GM23338 (cell line): ENCODE results near the gene C3orf22. TPM values are rescaled to one million over a fixed set of nuclear protein-coding genes. Genes with fewer than 3 reads are reported as not detected.

Source experiments
- ATAC-seq: fragments of 200-7000 bp; cut with Tn5 transposase; 3 replicates; pipeline ENCODE4 v1.9.1; 2020
- DNase-seq: peaks from one replicate; pipeline ENCODE4 v3.0.0-alpha.2; 2015; ENCODE audit warnings: low spot score
- H2AFZ ChIP-seq: fragments of 200-600 bp; sonication (generic); 2 replicates; pipeline ENCODE4 v1.8.0; 2016; ENCODE audit warnings: antibody characterized with exemption, mild to moderate bottlenecking, moderate library complexity
- H3F3A ChIP-seq: fragments of 200-600 bp; sonication (generic); replicated peaks from 2 replicates; pipeline ENCODE4 v1.8.0; 2017; ENCODE audit warnings: antibody characterized with exemption, mixed run types, low read depth
- H3K27ac ChIP-seq: fragments of 200-600 bp; sonication (generic); 2 replicates; pipeline ENCODE4 v1.6.1; 2016; ENCODE audit warnings: low read depth
- H3K27me3 ChIP-seq: fragments of 200-600 bp; sonication (generic); 2 replicates; pipeline ENCODE4 v1.8.0; 2016; ENCODE audit warnings: mild to moderate bottlenecking, mixed run types, moderate library complexity; ENCODE audit not compliant: insufficient read depth
- H3K36me3 ChIP-seq: fragments of 200-600 bp; sonication (generic); 2 replicates; pipeline ENCODE4 v1.8.0; 2016; ENCODE audit warnings: mild to moderate bottlenecking; ENCODE audit not compliant: insufficient read depth
- H3K4me1 ChIP-seq: fragments of 200-600 bp; sonication (generic); 2 replicates; pipeline ENCODE4 v1.8.0; 2016; ENCODE audit warnings: mild to moderate bottlenecking, moderate library complexity; ENCODE audit not compliant: insufficient read depth
- H3K4me2 ChIP-seq: fragments of 200-600 bp; sonication (generic); 2 replicates; pipeline ENCODE4 v1.7.1; 2017; ENCODE audit warnings: mixed run types
- H3K4me3 ChIP-seq: fragments of 200-600 bp; sonication (generic); 2 replicates; pipeline ENCODE4 v1.6.1; 2016; ENCODE audit warnings: mixed run types
- H3K79me2 ChIP-seq: fragments of 200-600 bp; sonication (generic); replicated peaks from 2 replicates; pipeline ENCODE4 v1.8.0; 2017; ENCODE audit warnings: mild to moderate bottlenecking; ENCODE audit not compliant: insufficient read depth
- H3K9me2 ChIP-seq: fragments of 200-600 bp; sonication (generic); 2 replicates; pipeline ENCODE4 v1.8.0; 2017; ENCODE audit not compliant: insufficient read depth
- H4K20me1 ChIP-seq: fragments of 200-600 bp; sonication (generic); replicated peaks from 2 replicates; pipeline ENCODE4 v1.8.0; 2017; ENCODE audit warnings: mild to moderate bottlenecking; ENCODE audit not compliant: insufficient read depth
- H3K27ac Mint-ChIP-seq: 2 replicates; pipeline ENCODE4 v1.8.0; 2020; ENCODE audit warnings: inconsistent platforms, mild to moderate bottlenecking, moderate library complexity, mixed read lengths
- H3K27me3 Mint-ChIP-seq: 3 replicates; pipeline ENCODE4 v1.8.0; 2022; ENCODE audit warnings: low read depth, mild to moderate bottlenecking, moderate library complexity, mixed read lengths, inconsistent platforms; ENCODE audit not compliant: insufficient read depth, poor library complexity
- H3K36me3 Mint-ChIP-seq: 3 replicates; pipeline ENCODE4 v1.8.0; 2021; ENCODE audit warnings: low read depth, mild to moderate bottlenecking, inconsistent platforms, moderate library complexity, mixed read lengths
- H3K4me1 Mint-ChIP-seq: 3 replicates; pipeline ENCODE4 v1.8.0; 2020; ENCODE audit warnings: mild to moderate bottlenecking, inconsistent platforms, mixed read lengths
- H3K4me3 Mint-ChIP-seq: 3 replicates; pipeline ENCODE4 v1.8.0; 2021; ENCODE audit warnings: moderate library complexity, mild to moderate bottlenecking, inconsistent platforms, mixed read lengths
- H3K9me3 Mint-ChIP-seq: 3 replicates; pipeline ENCODE4 v1.8.0; 2020; ENCODE audit warnings: moderate library complexity, mild to moderate bottlenecking, inconsistent platforms, mixed read lengths
- EZH2 ChIP-seq: fragments of 200-600 bp; sonication (generic); IDR thresholded peaks from one replicate; pipeline ENCODE4 v1.8.0; 2017; ENCODE audit warnings: antibody characterized with exemption, mild to moderate bottlenecking, low read depth; ENCODE audit not compliant: unreplicated experiment
- EZH2phosphoT487 ChIP-seq: fragments of 200-600 bp; sonication (generic); IDR thresholded peaks from one replicate; pipeline ENCODE4 v1.8.1; 2018; ENCODE audit warnings: antibody characterized with exemption; ENCODE audit not compliant: unreplicated experiment
- STAT1 ChIP-seq: IDR thresholded peaks from one replicate; pipeline ENCODE4 v1.6.1; 2016; ENCODE audit warnings: antibody characterized with exemption; ENCODE audit not compliant: unreplicated experiment
- ZNF331 ChIP-seq: fragments of 250-450 bp; sonication (Bioruptor Pico); IDR thresholded peaks from 2 replicates; pipeline ENCODE4 v1.5.0; 2020; ENCODE audit warnings: low read depth, mild to moderate bottlenecking, moderate library complexity
- polyA plus RNA-seq: library from polyadenylated mRNA; unstranded; fragments of >200 nt; fragmentation: Nextera tagmentation; extraction: Ambion mirVana; gene quantifications from 2 replicates; pipeline ENCODE4 v1.2.1, GENCODE V29; 2016
- total RNA-seq: library from RNA; depleted of rRNA; stranded (reverse); fragments of >200 nt; shearing (Covaris generic); gene quantifications from 2 replicates; pipeline ENCODE4 v1.2.3, GENCODE V29; 2014
- TF ChIP-seq, protein P1 (sequence below), 2 experiments: fragments of 200-600 bp in 1 of 2; sonication (generic) in 1 of 2; conservative IDR thresholded peaks; 2 replicates each; pipeline versions ENCODE4 v1.5.1 to v1.6.1; 2016 to 2017; ENCODE audit warnings: antibody characterized with exemption in 2 of 2, low read depth in 2 of 2, mild to moderate bottlenecking in 2 of 2, moderate library complexity in 1 of 2
- TF ChIP-seq, protein P2 (sequence below): fragments of 250-450 bp; sonication (Bioruptor Pico); IDR thresholded peaks from 2 replicates; pipeline ENCODE4 v1.5.0; 2020; ENCODE audit warnings: mild to moderate bottlenecking, moderate library complexity
- TF ChIP-seq, protein P3 (sequence below): IDR thresholded peaks from 2 replicates; pipeline ENCODE4 v1.6.1; 2016; ENCODE audit warnings: antibody characterized with exemption

C3orf22 gene
- total and polyA plus RNA-seq, 2 experiments from 2014 or later = not detected

DNA sequence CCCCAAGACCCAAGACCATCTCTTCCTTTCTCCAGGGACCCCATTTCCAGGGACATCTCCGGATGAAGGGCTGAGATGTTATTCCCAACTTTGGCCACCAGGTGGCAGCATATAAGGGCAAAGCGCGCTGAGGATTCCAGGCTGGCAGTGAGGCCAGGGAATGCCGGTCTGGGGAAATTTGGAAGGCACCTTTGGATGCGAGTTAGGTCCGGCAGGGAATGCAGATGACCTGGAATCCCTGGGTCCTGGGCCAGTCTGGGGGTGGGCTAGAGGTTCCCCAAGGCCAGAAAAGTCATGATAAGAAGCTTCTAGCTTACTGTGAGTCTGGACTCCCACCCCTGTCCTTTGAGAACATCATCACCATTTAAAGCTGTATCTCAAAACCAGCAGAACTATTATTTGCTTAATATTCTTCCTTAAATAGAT, 36.4 kb downstream of the C3orf22 start:
- Histone ChIP-seq H3K4me3 (no peak overlapping the region), H3K36me3 (no peaks in the 10 kb centered on the region), H3K4me1 (0 out of 2 replicates have a peak, but pooled peaks cover 4% of the 10 kb centered on the region), H3K9me2 (no peaks in the 10 kb centered on the region), H3K79me2 (no peaks in the 10 kb centered on the region), H3F3A (no peaks in the 10 kb centered on the region), H3K27me3 (peaks cover 16% of the 10 kb centered on the region), H4K20me1 (no peaks in the 10 kb centered on the region), H3K27ac (no peak overlapping the region), H2AFZ (no peak overlapping the region), H3K4me2 (no peak overlapping the region)
- peak; percentile 88 for DNase-seq
- Mint-ChIP-seq H3K4me1 (peaks cover 7% of the 10 kb centered on the region; the same call in 2 of the 3 replicates), H3K9me3 (no peaks in the 10 kb centered on the region), H3K36me3 (no peaks in the 10 kb centered on the region), H3K27me3 (peaks cover 11% of the 10 kb centered on the region), H3K4me3 (no peak overlapping the region), H3K27ac (no peak overlapping the region)
- TF ChIP-seq STAT1 = no peak
- TF ChIP-seq ZNF331 (CRISPR knock-in tag) = no peak
- TF ChIP-seq, protein P1, sequence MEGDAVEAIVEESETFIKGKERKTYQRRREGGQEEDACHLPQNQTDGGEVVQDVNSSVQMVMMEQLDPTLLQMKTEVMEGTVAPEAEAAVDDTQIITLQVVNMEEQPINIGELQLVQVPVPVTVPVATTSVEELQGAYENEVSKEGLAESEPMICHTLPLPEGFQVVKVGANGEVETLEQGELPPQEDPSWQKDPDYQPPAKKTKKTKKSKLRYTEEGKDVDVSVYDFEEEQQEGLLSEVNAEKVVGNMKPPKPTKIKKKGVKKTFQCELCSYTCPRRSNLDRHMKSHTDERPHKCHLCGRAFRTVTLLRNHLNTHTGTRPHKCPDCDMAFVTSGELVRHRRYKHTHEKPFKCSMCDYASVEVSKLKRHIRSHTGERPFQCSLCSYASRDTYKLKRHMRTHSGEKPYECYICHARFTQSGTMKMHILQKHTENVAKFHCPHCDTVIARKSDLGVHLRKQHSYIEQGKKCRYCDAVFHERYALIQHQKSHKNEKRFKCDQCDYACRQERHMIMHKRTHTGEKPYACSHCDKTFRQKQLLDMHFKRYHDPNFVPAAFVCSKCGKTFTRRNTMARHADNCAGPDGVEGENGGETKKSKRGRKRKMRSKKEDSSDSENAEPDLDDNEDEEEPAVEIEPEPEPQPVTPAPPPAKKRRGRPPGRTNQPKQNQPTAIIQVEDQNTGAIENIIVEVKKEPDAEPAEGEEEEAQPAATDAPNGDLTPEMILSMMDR (conservative IDR thresholded peaks at IDR 0.05; ENCODE audit: low read depth in 2 of 2) = peak; percentile 87 to 91
- no peak for TF ChIP-seq EZH2phosphoT487
- TF ChIP-seq, protein P2, sequence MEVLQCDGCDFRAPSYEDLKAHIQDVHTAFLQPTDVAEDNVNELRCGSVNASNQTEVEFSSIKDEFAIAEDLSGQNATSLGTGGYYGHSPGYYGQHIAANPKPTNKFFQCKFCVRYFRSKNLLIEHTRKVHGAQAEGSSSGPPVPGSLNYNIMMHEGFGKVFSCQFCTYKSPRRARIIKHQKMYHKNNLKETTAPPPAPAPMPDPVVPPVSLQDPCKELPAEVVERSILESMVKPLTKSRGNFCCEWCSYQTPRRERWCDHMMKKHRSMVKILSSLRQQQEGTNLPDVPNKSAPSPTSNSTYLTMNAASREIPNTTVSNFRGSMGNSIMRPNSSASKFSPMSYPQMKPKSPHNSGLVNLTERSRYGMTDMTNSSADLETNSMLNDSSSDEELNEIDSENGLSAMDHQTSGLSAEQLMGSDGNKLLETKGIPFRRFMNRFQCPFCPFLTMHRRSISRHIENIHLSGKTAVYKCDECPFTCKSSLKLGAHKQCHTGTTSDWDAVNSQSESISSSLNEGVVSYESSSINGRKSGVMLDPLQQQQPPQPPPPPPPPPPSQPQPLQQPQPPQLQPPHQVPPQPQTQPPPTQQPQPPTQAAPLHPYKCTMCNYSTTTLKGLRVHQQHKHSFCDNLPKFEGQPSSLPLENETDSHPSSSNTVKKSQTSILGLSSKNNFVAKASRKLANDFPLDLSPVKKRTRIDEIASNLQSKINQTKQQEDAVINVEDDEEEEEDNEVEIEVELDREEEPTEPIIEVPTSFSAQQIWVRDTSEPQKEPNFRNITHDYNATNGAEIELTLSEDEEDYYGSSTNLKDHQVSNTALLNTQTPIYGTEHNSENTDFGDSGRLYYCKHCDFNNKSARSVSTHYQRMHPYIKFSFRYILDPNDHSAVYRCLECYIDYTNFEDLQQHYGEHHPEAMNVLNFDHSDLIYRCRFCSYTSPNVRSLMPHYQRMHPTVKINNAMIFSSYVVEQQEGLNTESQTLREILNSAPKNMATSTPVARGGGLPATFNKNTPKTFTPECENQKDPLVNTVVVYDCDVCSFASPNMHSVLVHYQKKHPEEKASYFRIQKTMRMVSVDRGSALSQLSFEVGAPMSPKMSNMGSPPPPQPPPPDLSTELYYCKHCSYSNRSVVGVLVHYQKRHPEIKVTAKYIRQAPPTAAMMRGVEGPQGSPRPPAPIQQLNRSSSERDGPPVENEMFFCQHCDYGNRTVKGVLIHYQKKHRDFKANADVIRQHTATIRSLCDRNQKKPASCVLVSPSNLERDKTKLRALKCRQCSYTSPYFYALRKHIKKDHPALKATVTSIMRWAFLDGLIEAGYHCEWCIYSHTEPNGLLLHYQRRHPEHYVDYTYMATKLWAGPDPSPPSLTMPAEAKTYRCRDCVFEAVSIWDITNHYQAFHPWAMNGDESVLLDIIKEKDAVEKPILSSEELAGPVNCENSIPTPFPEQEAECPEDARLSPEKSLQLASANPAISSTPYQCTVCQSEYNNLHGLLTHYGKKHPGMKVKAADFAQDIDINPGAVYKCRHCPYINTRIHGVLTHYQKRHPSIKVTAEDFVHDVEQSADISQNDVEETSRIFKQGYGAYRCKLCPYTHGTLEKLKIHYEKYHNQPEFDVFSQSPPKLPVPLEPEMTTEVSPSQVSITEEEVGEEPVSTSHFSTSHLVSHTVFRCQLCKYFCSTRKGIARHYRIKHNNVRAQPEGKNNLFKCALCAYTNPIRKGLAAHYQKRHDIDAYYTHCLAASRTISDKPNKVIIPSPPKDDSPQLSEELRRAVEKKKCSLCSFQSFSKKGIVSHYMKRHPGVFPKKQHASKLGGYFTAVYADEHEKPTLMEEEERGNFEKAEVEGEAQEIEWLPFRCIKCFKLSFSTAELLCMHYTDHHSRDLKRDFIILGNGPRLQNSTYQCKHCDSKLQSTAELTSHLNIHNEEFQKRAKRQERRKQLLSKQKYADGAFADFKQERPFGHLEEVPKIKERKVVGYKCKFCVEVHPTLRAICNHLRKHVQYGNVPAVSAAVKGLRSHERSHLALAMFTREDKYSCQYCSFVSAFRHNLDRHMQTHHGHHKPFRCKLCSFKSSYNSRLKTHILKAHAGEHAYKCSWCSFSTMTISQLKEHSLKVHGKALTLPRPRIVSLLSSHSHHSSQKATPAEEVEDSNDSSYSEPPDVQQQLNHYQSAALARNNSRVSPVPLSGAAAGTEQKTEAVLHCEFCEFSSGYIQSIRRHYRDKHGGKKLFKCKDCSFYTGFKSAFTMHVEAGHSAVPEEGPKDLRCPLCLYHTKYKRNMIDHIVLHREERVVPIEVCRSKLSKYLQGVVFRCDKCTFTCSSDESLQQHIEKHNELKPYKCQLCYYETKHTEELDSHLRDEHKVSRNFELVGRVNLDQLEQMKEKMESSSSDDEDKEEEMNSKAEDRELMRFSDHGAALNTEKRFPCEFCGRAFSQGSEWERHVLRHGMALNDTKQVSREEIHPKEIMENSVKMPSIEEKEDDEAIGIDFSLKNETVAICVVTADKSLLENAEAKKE (CRISPR knock-in tag) = no peak
- no peak for TF ChIP-seq EZH2
- TF ChIP-seq, protein P3, sequence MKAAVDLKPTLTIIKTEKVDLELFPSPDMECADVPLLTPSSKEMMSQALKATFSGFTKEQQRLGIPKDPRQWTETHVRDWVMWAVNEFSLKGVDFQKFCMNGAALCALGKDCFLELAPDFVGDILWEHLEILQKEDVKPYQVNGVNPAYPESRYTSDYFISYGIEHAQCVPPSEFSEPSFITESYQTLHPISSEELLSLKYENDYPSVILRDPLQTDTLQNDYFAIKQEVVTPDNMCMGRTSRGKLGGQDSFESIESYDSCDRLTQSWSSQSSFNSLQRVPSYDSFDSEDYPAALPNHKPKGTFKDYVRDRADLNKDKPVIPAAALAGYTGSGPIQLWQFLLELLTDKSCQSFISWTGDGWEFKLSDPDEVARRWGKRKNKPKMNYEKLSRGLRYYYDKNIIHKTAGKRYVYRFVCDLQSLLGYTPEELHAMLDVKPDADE = no peak
- peak; percentile 20 for ATAC-seq
